ENCODE data around the gene ASPSCR1. TPM values are rescaled to one million over a fixed set of nuclear protein-coding genes. Genes with fewer than 3 reads are reported as not detected.

Gene ASPSCR1
- total and polyA plus RNA-seq, 9 of the 15 experiments (the other 6 are each of a cell fraction or from before 2014, with no cell fraction given), result 0.90 to 36.9 (median 11.6) TPM

GRCh38 chr17:81941484-81942166 lies 35.8 kb upstream of the ASPSCR1 start (continued):
- TF ChIP-seq, protein P1, sequence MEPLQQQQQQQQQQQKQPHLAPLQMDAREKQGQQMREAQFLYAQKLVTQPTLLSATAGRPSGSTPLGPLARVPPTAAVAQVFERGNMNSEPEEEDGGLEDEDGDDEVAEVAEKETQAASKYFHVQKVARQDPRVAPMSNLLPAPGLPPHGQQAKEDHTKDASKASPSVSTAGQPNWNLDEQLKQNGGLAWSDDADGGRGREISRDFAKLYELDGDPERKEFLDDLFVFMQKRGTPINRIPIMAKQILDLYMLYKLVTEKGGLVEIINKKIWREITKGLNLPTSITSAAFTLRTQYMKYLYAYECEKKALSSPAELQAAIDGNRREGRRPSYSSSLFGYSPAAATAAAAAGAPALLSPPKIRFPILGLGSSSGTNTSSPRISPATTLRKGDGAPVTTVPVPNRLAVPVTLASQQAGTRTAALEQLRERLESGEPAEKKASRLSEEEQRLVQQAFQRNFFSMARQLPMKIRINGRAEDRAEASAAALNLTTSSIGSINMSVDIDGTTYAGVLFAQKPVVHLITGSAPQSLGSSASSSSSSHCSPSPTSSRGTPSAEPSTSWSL (CRISPR knock-in tag; IDR thresholded peaks at IDR 0.05; ENCODE audit: borderline replicate concordance), result no peak
- TF ChIP-seq CREB1 (IDR thresholded peaks at IDR 0.05) (no peak), CREB1 (CRISPR knock-in tag; IDR thresholded peaks at IDR 0.05) (no peak), POU5F1 (IDR thresholded peaks at IDR 0.05; ENCODE audit: borderline replicate concordance, low read depth, low read length, partially characterized antibody) (no peak), ZNF551 (CRISPR knock-in tag; IDR thresholded peaks at IDR 0.05) (no peak)

DNA sequence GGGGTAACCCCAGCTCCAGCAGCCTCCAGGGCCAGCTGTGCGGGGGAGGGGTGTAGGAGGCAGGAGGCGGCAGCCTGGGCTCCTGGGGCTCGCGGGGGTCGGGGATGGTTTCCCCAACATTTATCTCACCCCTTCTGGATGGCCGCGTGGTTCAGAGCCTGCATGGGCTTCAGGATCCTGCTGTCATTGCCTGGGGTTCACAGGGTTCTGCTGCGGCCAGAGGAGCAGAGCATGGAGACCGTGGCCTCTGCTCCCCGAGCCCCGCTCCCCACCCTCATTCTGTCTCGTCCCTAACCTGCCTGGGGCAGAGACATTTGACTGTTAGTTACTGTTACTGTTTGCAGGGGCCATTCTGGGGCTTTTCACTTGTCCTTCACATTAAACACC lies 35.3 kb upstream of the ASPSCR1 start:
- Histone ChIP-seq H3K4me1 (replicated peaks in 1 of 2; ENCODE audit: control insufficient read depth in 2 of 2, insufficient read depth in 2 of 2, low read length in 2 of 2) (peaks cover 0 to 46% of the 10 kb centered on the region in 2 experiments; a peak in 3 of 5 replicates), H3K4me3 (no peak overlapping the region), H3K9me1 (ENCODE audit: control insufficient read depth, insufficient read depth, low read length) (no peaks in the 10 kb centered on the region), H3K4me2 (ENCODE audit: insufficient read depth, low read length) (no peak overlapping the region), H3K79me2 (ENCODE audit: control insufficient read depth, insufficient read depth, low read length) (no peaks in the 10 kb centered on the region; the same call in 2 of the 3 replicates), H3K36me3 (ENCODE audit: control insufficient read depth, insufficient read depth, low read length) (no peaks in the 10 kb centered on the region), H3K27me3 (ENCODE audit: control insufficient read depth in 2 of 2, insufficient read depth in 2 of 2, low read length in 2 of 2) (no peaks in the 10 kb centered on the region), H2AFZ (ENCODE audit: low read depth, low read length) (peak overlapping the region; percentile 55), H3K9me3 (replicated peaks; ENCODE audit: control insufficient read depth, insufficient read depth, low read depth, low read length) (no peaks in the 10 kb centered on the region), H4K20me1 (replicated peaks; ENCODE audit: control insufficient read depth, insufficient read depth, low read length) (no peaks in the 10 kb centered on the region), H3K27ac (ENCODE audit: extremely low read depth, low read depth, low read length) (no peak overlapping the region), H3K9ac (ENCODE audit: insufficient read depth in 1 of 2, low read depth in 2 of 2, low read length in 2 of 2) (peak overlapping the region in 1 of 2 experiments; percentile 55; a peak in 1 of 4 replicates)
- ATAC-seq, result no peak
- ChIA-PET CTCF (ENCODE audit: low intra/inter-chr PET ratio) (no interaction called here), POLR2A (interaction anchor here (0.6 to 1.3 kb wide), 3 partner anchors 13 to 93 kb away, joined by 3 to 8 read pairs (median 5); no protein-coding TSS in a partner anchor)
- intact Hi-C loops (cut with micrococcal nuclease) (no loop called here), in situ Hi-C loops (cut with MboI) (no loop called here)
- BruUV-seq (replicated peaks), result no TSS peak
- DNase-seq (ENCODE audit: extremely low read depth in 1 of 4, low spot score in 3 of 4), result no peak
- TF ChIP-seq RERE (CRISPR knock-in tag; IDR thresholded peaks at IDR 0.05; ENCODE audit: borderline replicate concordance) (no peak), SIN3A (IDR thresholded peaks at IDR 0.05; ENCODE audit: borderline replicate concordance in 2 of 2, control insufficient read depth in 1 of 2, low read depth in 2 of 2, low read length in 2 of 2) (no peak), ADNP (tag; IDR thresholded peaks at IDR 0.05) (no peak), PCBP1 (IDR thresholded peaks at IDR 0.05; ENCODE audit: low read depth, low read length, poor library complexity, severe bottlenecking) (peak; percentile 29), ZNF316 (IDR thresholded peaks at IDR 0.05) (no peak)
- 53% methylated on average over 7 of the region's 12 CpGs for WGBS (ENCODE audit: insufficient coverage, low coverage, missing lambda C conversion rate)
- FAIRE-seq, result no peak

All from K562 (cell line).